Measurements from ENCODE around the gene PLXNA2. TPM values are rescaled to one million over a fixed set of nuclear protein-coding genes. Genes with fewer than 3 reads are reported as not detected.

The PLXNA2 gene
- total RNA-seq, 2 experiments from 2014 or later, result 2.0 to 2.1 TPM

DNA sequence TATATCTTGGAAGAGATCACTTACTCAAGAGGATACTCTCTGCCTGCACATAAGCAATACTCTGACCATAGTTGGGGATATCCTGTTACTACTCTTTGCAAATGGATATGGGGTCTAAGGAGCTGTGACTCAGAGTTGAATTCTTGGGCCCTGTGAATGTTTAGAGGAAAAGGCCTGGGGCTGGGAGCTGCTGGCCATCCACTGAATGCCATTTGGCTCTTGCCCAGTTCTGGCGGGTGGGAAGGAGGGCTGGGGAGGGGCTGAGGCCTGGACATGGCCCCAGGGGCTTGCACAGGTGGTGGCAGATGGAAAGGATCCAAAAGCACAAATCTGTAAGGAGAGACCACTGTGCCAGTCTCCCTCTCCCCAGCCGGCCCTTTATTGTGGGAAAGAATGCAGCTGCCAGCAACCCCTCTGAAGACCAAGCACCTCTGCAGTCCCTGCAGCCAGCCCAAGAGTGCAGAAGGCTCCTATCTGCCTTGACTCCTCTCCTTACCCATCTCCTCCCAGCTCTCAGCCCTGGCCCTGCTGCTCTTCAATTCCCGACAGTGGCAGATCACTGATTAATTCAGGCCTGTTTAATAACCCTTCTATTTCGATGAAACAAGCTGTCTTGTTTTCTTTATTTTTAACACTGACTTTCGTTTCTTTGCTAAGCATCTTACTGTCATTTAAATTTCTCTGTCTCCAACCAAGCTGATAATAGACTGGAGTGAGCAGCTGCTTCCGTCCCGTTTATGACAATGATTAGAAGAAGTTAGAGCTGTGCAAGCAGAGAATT lies 12.1 kb downstream of the PLXNA2 start:
- POLR2A ChIA-PET, result no interaction called here
- Mint-ChIP-seq H3K4me3 (no peak overlapping the region), H3K27ac (no peak overlapping the region), H3K27me3 (peaks cover 51% of the 10 kb centered on the region), H3K9me3 (no peaks in the 10 kb centered on the region), H3K36me3 (no peaks in the 10 kb centered on the region), H3K4me1 (peaks cover 11% of the 10 kb centered on the region)
- no peak for DNase-seq
- no peak for ATAC-seq (ENCODE audit: low read depth)

DNA sequence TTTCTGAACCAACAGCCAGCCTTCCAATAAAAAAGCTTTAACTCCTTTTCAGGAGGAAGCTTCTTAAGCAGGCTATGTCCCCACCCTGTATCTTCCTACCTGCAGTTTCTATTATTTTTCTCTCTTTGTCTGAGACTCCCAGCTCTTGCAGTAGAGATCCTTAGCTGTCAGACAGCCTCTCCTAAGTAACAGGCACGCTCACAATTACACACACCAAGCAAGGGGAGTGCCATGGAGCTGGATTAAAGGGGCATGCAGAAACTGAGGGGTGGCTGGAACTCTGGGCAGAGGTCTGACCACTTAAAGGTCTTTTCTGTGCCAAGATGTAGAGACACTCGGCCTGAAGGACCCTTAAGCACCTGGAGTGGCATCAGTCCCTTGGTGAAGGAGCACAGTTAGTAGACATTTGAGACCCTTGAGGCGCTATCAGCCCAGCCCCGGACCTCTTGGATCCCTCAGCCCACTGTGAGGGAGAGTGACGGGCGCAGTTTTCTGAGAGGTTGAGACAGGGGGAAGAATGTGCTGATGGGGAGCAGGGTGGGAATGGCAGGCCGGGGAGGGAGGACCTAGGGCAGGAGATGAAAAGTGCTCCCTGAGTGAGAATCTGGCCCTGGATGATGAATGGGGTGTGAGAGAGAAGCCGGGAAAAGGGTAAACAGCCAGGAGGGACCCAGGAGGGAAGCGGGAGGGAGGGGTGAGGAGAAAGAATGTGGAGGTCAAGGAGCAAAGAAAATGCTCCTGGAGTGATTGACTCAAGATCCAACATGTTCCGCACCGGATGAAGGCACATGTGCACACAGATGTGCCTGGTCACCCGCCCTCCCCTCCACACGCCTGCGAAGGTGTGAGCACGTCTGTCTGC lies 13.3 kb downstream of the PLXNA2 start:
- Mint-ChIP-seq H3K4me3 (no peak overlapping the region), H3K27me3 (peaks cover 47% of the 10 kb centered on the region), H3K9me3 (no peaks in the 10 kb centered on the region), H3K4me1 (peaks cover 6% of the 10 kb centered on the region), H3K27ac (no peak overlapping the region), H3K36me3 (no peaks in the 10 kb centered on the region)
- POLR2A ChIA-PET, result no interaction called here
- DNase-seq (no peak), ATAC-seq (ENCODE audit: low read depth) (no peak)

DNA sequence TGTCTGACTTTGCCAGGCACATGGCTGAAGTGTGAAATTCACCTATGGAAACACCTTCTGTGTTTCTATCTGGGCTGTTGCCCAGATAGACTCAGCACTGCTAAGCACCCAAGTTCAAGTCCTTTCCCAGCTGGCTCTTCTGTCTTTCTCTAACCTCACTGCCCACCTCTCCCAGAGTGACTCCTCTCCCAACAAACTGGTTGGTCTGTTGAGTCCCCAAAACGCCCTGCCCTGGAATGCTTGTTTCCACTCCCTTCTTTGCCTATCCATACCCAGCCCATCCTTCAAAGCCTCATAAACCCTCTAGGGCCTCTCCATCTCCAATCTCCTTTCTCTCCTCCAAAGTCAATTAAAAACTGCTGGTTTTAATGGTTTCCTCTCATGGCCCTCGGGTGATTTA lies 15.6 kb downstream of the PLXNA2 start:
- Mint-ChIP-seq H3K4me1 (no peaks in the 10 kb centered on the region), H3K4me3 (no peak overlapping the region), H3K27me3 (peaks cover 37% of the 10 kb centered on the region), H3K36me3 (no peaks in the 10 kb centered on the region), H3K27ac (no peak overlapping the region), H3K9me3 (no peaks in the 10 kb centered on the region)
- POLR2A ChIA-PET, result no interaction called here
- ATAC-seq (ENCODE audit: low read depth) (no peak), DNase-seq (no peak)

DNA sequence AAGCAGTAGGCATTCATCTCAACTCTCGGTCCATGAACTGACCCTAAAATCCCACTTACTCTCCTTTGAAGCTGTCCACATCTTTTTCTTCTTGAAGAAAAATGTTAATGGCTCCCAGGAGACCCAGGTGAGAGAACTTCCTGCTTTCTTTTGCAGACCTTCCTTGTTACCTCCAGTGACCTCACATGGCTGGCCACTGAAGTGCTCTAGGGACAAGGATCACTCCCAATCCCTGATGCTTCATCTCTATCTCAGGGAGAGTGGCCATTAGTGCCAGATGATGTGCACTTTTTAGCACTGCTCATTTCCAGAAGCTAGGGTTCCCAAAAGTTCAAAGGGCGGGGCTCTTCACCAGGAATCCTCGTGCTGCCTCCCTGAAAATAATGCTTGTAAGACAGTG lies 16.2 kb downstream of the PLXNA2 start:
- peaks cover 35% of the 10 kb centered on the region for H3K27me3 Mint-ChIP-seq
- H3K4me1 Mint-ChIP-seq, result peaks cover 2% of the 10 kb centered on the region
- ATAC-seq (ENCODE audit: low read depth), result no peak
- DNase-seq, result no peak
- no peak overlapping the region for H3K27ac Mint-ChIP-seq
- POLR2A ChIA-PET, result no interaction called here
- H3K36me3 Mint-ChIP-seq, result no peaks in the 10 kb centered on the region
- no peaks in the 10 kb centered on the region for H3K9me3 Mint-ChIP-seq
- H3K4me3 Mint-ChIP-seq, result no peak overlapping the region

DNA sequence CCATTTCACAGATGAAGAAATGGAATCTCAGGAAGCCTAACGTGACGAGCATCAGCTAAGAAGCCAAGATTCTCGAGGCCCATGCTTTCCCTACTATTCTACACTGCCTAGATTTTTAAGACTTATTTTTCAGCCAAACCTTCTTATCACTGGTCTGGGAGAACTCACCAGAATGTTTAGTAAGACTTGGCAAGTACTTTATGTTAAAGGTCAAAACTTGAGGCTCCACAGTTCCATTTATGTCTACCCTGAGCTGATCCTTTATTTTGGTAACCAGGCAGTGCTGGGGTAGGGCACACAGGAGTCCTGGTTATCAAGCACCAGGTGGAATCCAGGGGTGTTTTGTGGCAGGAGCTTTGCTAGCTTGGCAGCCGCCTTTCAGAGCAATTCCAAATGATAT lies 16.8 kb downstream of the PLXNA2 start:
- Mint-ChIP-seq H3K36me3 (no peaks in the 10 kb centered on the region), H3K27me3 (peaks cover 30% of the 10 kb centered on the region), H3K9me3 (no peaks in the 10 kb centered on the region), H3K4me3 (no peak overlapping the region), H3K4me1 (peaks cover 4% of the 10 kb centered on the region), H3K27ac (no peak overlapping the region)
- no peak for ATAC-seq (ENCODE audit: low read depth)
- POLR2A ChIA-PET, result no interaction called here
- DNase-seq, result no peak

DNA sequence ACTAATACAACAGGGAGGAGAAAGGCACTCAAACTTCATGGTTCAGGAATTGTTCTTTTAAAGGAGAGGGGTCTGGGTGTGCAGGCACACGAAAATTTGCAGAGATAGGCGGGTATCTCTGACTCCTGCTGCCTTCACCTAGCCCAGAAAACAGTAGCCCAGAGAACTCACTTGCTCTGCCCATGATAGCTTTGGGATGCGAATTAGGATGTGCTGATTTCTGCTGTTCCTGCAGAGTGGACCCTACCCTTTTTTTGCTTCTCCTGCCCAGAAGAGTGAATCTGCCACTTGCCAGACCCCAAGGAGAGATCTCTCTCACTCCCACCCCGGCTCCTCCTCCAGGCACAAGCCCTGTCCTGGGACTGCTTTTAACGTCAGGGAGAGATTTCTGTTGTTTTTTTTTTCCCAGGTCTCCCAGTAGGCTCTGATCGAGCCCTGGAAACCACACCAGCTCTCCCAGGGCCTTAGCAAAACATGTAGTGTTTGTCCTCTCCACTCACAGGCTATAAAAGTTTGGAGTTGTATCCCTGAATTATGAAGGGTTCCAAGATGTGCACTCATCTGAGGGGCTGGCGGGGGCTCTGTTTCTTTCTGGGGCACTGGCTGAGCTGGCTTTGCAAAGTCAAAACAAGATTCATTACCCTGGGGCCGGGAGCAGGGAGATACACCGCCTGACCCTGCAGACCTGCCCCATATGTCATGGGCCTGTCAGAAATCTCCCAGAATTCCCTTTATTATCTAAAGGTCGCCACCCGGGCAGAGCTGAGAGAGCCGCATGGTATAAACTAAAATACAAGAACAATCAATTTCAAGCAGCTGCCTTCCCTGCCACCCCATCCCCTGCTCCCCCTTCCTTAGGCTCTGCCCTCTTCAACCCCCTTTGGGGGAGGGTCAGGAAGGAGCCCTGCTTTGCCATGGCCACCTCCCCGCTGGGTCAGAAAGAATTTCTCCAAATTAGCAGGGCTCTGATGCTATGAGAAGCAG lies 17.9 kb downstream of the PLXNA2 start:
- no peak overlapping the region for H3K27ac Mint-ChIP-seq
- no peak for ATAC-seq (ENCODE audit: low read depth)
- DNase-seq, result no peak
- peaks cover 4% of the 10 kb centered on the region for H3K4me1 Mint-ChIP-seq
- POLR2A ChIA-PET, result no interaction called here
- no peak overlapping the region for H3K4me3 Mint-ChIP-seq
- no peaks in the 10 kb centered on the region for H3K36me3 Mint-ChIP-seq
- H3K27me3 Mint-ChIP-seq, result peaks cover 31% of the 10 kb centered on the region
- H3K9me3 Mint-ChIP-seq, result no peaks in the 10 kb centered on the region

DNA sequence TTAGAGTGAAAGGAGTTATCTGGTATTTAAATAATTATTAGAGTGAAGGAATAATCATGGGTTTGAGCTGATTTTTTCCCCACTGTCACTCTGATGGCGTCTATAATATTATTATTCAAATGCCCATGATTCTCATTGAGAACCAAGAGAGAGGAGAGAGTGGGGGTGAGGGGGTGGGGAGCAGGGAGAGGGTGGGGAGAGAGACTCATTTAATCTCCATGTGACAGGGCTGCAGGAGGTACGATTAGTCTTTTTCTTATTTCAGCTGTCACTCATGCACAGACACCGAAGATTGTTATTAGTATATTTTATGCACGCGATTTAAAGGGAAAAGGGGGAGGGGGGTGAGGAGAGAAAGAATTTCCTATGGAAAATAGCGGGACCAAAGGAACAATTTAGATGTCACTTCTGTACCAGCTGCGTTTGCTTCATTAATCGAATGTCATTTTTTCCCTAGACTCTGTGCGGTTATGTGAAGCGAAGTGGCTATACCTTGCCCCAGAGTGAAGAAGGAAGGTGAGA lies 19.9 kb downstream of the PLXNA2 start:
- peaks cover 4% of the 10 kb centered on the region for H3K4me1 Mint-ChIP-seq
- H3K9me3 Mint-ChIP-seq, result no peaks in the 10 kb centered on the region
- H3K36me3 Mint-ChIP-seq, result no peaks in the 10 kb centered on the region
- DNase-seq (no peak), ATAC-seq (ENCODE audit: low read depth) (no peak)
- POLR2A ChIA-PET, result no interaction called here
- no peak overlapping the region for H3K4me3 Mint-ChIP-seq
- H3K27ac Mint-ChIP-seq, result no peak overlapping the region
- H3K27me3 Mint-ChIP-seq, result peaks cover 34% of the 10 kb centered on the region

DNA sequence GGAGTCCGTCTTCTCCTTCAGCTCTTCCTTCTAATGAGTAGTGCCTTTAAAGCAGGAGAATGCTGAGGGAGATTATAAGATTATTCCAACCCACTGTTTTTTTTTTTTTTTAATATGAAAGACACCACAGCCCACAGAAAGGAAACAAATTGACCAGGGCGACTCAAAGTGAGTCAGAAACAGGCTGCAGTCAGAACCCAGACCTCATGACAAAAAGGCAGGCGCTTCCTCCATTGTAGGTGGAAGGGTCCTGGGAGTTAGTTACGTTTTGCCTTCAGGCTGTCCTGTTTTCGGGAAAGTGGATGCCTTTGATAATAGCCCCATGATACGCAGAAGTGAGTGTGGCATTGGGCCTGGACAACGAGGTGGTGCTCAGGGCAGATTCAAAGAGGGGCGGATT lies 21.0 kb downstream of the PLXNA2 start:
- ATAC-seq (ENCODE audit: low read depth), result no peak
- no peak for DNase-seq
- Mint-ChIP-seq H3K27ac (no peak overlapping the region), H3K9me3 (no peaks in the 10 kb centered on the region), H3K4me3 (no peak overlapping the region), H3K4me1 (peaks cover 4% of the 10 kb centered on the region), H3K36me3 (no peaks in the 10 kb centered on the region), H3K27me3 (peaks cover 30% of the 10 kb centered on the region)
- POLR2A ChIA-PET, result no interaction called here

DNA sequence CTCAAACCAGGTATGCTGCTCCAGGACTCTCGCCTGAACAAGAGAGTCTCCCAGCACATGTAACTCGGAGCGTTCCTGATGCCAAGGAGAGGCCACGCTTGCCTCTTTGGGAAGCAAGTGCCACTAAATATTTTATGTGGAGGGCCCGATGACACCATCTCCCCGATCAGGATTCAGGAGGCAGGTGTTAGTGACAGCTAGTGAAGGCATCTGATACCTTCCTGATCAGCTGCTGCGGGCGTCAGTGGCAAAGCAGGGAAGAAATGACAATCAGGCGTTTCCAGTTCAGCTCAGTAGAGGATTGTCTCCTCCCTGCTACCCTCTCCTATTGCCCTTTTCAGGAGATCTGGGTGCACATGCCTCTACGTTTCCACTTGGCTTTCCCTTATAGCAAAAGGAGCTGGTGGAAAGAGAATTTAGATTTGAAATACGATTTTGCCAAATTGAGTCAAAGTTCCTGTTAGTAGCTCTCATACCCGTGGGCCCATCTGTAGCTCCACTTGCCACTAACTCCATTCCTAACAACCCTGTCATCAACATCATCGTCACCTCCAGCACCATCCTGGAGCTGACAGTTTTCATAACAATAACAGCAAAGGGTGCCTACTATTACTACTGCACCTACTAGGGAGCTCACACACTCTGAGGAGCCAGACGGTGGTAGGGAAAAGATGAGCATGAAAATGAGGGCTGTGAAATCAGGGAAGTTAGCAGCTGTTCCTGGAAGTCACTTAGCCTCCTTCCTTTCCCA lies 21.6 kb downstream of the PLXNA2 start:
- no peak for DNase-seq
- Mint-ChIP-seq H3K27me3 (peaks cover 30% of the 10 kb centered on the region), H3K9me3 (no peaks in the 10 kb centered on the region), H3K4me1 (peaks cover 4% of the 10 kb centered on the region), H3K4me3 (no peak overlapping the region), H3K36me3 (no peaks in the 10 kb centered on the region), H3K27ac (no peak overlapping the region)
- no peak for ATAC-seq (ENCODE audit: low read depth)
- POLR2A ChIA-PET, result no interaction called here

DNA sequence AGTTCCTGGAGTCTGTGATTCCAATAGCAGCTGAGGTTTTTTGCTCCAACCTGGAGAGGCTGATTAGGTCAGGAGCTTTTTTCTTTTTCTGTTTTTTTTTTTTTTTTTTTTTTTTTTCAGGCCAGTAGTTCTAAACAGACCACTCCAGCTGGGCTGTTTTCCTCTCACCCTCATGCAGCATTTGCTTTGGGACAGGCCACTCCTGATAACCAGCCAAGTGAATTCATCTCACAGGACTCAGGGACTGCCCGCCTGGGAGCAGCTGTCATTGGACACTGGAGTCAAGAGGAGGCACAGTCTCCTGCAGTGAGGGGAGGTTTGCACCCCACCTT lies 22.9 kb downstream of the PLXNA2 start:
- H3K36me3 Mint-ChIP-seq, result no peaks in the 10 kb centered on the region
- peaks cover 27% of the 10 kb centered on the region for H3K27me3 Mint-ChIP-seq
- no peak overlapping the region for H3K27ac Mint-ChIP-seq
- peaks cover 4% of the 10 kb centered on the region for H3K4me1 Mint-ChIP-seq
- ATAC-seq (ENCODE audit: low read depth), result no peak
- POLR2A ChIA-PET, result no interaction called here
- DNase-seq, result no peak
- H3K9me3 Mint-ChIP-seq, result no peaks in the 10 kb centered on the region
- no peak overlapping the region for H3K4me3 Mint-ChIP-seq

DNA sequence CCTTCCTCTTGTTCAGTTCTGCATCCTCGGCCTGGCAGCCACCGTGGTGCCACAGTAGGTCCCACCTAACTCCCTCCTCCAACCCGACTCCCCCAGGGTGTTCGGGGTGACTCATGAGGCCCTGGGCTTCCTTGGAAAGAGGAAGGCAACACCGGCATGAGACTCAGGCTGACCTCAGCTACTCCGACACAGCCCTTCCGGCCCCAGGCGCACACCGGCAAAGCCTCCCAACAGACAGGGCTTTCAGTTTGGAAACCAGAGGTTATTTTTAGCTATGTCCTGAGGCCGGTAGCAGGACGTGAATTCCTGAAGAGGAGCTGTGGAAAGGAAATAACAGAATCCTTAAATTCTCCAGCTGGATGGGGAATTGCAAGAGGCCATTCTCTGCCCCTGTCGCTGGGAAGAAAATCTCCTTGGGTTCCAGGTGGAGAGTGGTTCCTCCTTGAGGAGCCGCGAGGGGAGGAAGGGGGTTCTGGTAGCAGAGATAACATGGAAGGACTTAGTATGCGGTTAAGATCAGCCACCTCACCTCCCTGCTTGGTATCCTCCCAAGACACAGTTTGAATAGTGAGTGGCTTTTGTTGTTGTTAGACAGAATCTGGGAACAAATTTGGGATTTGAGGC lies 24.4 kb downstream of the PLXNA2 start:
- Mint-ChIP-seq H3K36me3 (no peaks in the 10 kb centered on the region), H3K27me3 (peaks cover 28% of the 10 kb centered on the region), H3K4me1 (peaks cover 4% of the 10 kb centered on the region), H3K9me3 (no peaks in the 10 kb centered on the region), H3K4me3 (no peak overlapping the region), H3K27ac (no peak overlapping the region)
- POLR2A ChIA-PET, result no interaction called here
- ATAC-seq (ENCODE audit: low read depth) (no peak), DNase-seq (no peak)

DNA sequence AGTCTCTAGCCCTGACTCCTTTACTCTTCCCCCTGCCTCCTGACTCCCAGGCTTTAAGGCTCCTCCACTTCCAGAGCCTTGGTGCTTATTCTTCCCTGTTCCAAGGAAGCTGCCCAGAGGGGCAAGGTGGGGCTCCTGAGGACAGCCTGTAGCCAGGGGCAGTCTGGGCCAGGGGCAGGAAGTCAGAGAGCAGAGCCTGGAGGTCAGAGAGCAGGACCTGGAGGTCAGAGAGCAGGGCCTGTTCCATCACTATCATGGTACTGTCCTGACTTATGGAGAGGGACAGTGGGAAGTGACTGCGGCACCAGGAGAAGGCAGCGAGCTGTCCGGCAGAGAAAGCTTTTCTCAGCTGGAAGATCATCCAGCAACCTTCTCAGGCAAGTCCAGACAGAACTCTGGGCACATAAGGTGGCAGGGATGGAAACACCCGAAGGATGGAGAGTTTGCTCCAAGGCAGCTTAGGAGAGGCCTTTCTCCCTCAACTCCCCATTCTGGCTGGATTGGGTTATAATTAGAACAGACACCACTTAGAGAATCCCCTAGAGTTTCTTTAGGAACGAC lies 25.0 kb downstream of the PLXNA2 start:
- H3K27me3 Mint-ChIP-seq, result peaks cover 24% of the 10 kb centered on the region
- ATAC-seq (ENCODE audit: low read depth) (no peak), DNase-seq (no peak)
- POLR2A ChIA-PET, result no interaction called here
- H3K4me3 Mint-ChIP-seq, result no peak overlapping the region
- no peak overlapping the region for H3K27ac Mint-ChIP-seq
- H3K36me3 Mint-ChIP-seq, result no peaks in the 10 kb centered on the region
- H3K9me3 Mint-ChIP-seq, result no peaks in the 10 kb centered on the region
- peaks cover 4% of the 10 kb centered on the region for H3K4me1 Mint-ChIP-seq
